HG02870 (cell line): Measurements from ENCODE around the gene PPP2R3B.
"Not testable (repeated sequence)": the region's sequence is repeated elsewhere in the genome, so short reads cannot be mapped to it uniquely, and the experiment has no call there.

ENCODE experiments used
- ATAC-seq: cut with Tn5 transposase; IDR thresholded peaks from one replicate; pipeline ENCODE4 v1.9.1; 2021; ENCODE audit warnings: mild to moderate bottlenecking, moderate library complexity; ENCODE audit not compliant: unreplicated experiment

PPP2R3B gene

GRCh38 chrX:324664-325063 lies 62.0 kb downstream of the PPP2R3B start:
- ATAC-seq: not testable (repeated sequence)

GRCh38 chrX:323721-324628 lies 62.7 kb downstream of the PPP2R3B start:
- ATAC-seq: no peak

- no peak for ATAC-seq
Measured at GRCh38 chrX:320126-320783, 66.5 kb downstream of the PPP2R3B start.

GRCh38 chrX:319579-320125 lies 67.1 kb downstream of the PPP2R3B start:
- ATAC-seq: no peak

- ATAC-seq: peak; percentile 83
Measured at GRCh38 chrX:318739-319578, 67.7 kb downstream of the PPP2R3B start, which contains the start of gene GTPBP6. Gene GTPBP6, minus strand, starts transcription at chrX:318796. Its CDS starts 9 bp downstream, at chrX:318787.

GRCh38 chrX:318068-318738 lies 68.5 kb downstream of the PPP2R3B start:
- peak; percentile 57 for ATAC-seq

GRCh38 chrX:317424-318067 lies 69.2 kb downstream of the PPP2R3B start:
- no peak for ATAC-seq

GRCh38 chrX:316351-317325 lies 70.1 kb downstream of the PPP2R3B start:
- no peak for ATAC-seq

GRCh38 chrX:314781-315595 lies 71.7 kb downstream of the PPP2R3B start:
- no peak for ATAC-seq

- no peak for ATAC-seq
Measured at GRCh38 chrX:314049-314448, 72.7 kb downstream of the PPP2R3B start.

GRCh38 chrX:313546-313945 lies 73.2 kb downstream of the PPP2R3B start:
- no peak for ATAC-seq

- no peak for ATAC-seq
Measured at GRCh38 chrX:312621-313331, 73.9 kb downstream of the PPP2R3B start.

- no peak for ATAC-seq
Measured at GRCh38 chrX:311156-312129, 75.3 kb downstream of the PPP2R3B start.

GRCh38 chrX:310621-311155 lies 76.0 kb downstream of the PPP2R3B start:
- no peak for ATAC-seq

GRCh38 chrX:308821-309520 lies 77.7 kb downstream of the PPP2R3B start:
- no peak for ATAC-seq
